Epithelial cell of esophagus (primary cell): ENCODE results near the gene ZNF511.

Experiments used
- DNase-seq: peaks from one replicate; pipeline ENCODE4 v3.0.0; 2010; ENCODE audit warnings: low read depth
- H3K4me3 ChIP-seq: 2 replicates; pipeline ENCODE4 v1.5.1; 2011; ENCODE audit warnings: mild to moderate bottlenecking, low read length, control low read depth
- TF ChIP-seq, protein P1 (sequence below): IDR thresholded peaks from 2 replicates; pipeline ENCODE4 v1.5.1; 2011; ENCODE audit warnings: low read depth, mild to moderate bottlenecking, low read length, control low read depth, inconsistent platforms; ENCODE audit not compliant: insufficient read depth; ENCODE audit errors: missing control alignments

ZNF511 gene, protein sequence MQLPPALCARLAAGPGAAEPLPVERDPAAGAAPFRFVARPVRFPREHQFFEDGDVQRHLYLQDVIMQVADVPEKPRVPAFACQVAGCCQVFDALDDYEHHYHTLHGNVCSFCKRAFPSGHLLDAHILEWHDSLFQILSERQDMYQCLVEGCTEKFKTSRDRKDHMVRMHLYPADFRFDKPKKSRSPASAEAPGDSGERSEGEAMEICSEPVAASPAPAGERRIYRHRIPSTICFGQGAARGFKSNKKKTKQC

DNA sequence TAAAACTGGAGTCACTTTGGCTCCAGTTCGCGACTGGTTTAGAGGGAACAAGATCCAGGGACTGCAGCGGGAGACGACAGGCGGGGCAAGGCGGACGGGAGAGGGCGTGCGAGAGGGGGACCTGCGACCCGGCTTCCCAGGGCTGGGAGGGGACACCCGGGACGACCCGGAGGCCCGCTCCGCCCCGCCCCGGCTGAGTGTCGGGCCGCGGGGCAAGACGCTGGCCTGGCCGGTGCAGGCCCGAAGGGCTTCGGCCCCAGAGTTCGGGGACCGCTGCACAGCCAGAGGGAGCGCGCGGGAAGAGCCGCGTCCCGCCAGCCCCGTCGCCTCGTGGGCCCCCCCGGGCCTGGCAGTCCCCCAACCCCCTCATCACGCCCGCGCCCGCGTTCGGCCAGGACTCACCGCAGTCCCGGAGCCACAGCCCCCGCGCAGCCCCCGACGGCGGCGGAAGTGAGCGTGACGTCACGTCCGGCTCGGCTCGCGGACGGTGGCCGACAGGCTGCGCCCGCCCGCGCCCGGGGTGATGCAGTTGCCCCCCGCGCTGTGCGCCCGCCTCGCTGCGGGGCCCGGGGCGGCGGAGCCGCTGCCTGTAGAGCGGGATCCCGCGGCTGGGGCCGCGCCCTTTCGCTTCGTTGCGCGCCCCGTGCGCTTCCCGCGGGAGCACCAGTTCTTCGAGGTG is at the start of gene ZNF511, which contains the start of gene TUBGCP2:
ZNF511 (plus strand) TSS at position 494 of the 679 bp plus-strand sequence; CDS start at position 524, 30 bp downstream.
TUBGCP2 (minus strand) TSS at position 452 of the 679 bp plus-strand sequence. CDS start 5,931 bp downstream, outside the sequence.
- DNase-seq: peak; percentile 83
- peak within 1 kb of the TSS; percentile 85 for H3K4me3 ChIP-seq
- TF ChIP-seq, protein P1, sequence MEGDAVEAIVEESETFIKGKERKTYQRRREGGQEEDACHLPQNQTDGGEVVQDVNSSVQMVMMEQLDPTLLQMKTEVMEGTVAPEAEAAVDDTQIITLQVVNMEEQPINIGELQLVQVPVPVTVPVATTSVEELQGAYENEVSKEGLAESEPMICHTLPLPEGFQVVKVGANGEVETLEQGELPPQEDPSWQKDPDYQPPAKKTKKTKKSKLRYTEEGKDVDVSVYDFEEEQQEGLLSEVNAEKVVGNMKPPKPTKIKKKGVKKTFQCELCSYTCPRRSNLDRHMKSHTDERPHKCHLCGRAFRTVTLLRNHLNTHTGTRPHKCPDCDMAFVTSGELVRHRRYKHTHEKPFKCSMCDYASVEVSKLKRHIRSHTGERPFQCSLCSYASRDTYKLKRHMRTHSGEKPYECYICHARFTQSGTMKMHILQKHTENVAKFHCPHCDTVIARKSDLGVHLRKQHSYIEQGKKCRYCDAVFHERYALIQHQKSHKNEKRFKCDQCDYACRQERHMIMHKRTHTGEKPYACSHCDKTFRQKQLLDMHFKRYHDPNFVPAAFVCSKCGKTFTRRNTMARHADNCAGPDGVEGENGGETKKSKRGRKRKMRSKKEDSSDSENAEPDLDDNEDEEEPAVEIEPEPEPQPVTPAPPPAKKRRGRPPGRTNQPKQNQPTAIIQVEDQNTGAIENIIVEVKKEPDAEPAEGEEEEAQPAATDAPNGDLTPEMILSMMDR: peak; percentile 31

GRCh38 chr10:133259602-133259989 is 49.1 kb upstream of the ZNF511 start:
- H3K4me3 ChIP-seq: no peak overlapping the region
- DNase-seq: no peak
- TF ChIP-seq, protein P1: no peak

DNA sequence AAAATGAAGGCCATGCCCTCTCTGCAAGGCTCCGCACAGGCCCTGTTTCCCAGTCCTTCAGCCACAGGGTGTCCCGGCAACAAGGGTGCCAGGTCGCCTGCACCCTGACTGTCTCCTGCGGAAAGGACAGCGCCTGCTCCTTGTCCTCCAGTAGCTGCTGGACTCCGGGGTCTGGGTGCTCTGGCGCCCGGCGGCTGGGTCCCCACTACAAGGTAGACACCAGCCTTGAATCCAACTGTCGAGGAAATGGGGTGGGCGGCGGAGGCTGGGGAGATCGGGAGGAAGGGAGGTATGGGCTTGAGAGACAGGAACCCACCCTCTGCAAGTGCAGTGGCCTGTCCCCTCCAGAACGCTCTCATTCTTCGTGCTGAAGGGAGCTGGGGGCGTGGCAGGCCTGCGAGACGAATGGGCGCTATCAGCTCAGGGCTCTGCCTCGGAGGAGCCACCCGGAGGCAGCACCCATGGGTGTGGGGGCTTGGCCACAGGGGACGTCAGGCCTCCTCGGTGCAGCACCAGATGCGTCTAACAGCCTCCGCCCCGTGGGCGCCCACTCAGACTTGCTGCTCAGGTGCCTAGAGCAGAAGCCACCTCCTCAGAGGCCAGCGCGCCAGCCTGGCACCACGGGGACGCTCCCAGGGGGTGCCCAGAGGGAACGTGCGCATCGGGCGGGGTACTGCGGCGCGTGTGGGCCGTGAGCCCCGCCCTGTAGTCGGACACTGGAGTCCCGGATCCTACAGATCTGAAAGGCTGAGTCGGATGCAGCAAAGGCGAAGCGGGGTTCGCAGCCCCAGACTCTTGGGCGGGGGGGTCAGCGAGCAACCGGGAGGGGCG is 47.6 kb upstream of the ZNF511 start:
- DNase-seq: no peak
- TF ChIP-seq, protein P1: no peak
- H3K4me3 ChIP-seq: peak overlapping the region; percentile 35

- TF ChIP-seq, protein P1: no peak
- peak; percentile 80 for DNase-seq
Observed at GRCh38 chr10:133261726-133262325, 46.9 kb upstream of the ZNF511 start.

DNA sequence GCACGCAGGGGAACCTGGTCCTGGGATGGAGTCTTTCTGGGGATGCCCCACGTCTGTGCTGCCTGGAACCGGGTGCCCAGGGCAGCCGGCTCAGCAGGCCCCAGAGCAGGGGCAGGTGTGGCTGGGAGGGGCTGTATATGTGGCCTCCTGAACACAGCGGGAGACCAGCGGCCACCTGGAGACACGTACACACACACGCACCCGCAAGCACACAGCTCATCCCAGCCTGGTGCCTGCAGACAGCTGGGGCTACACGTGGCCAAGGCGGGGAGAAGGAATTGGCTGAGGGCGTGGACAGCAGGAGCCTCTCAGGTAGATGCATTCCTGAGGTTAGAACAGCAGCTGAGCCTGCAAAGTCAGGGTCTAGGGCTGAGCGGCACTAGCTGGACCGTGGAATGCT is 46.0 kb upstream of the ZNF511 start:
- DNase-seq: peak; percentile 79
- TF ChIP-seq, protein P1: no peak
- no peak overlapping the region for H3K4me3 ChIP-seq

More at GRCh38 chr10:133261726-133262325, 46.9 kb upstream of the ZNF511 start:
- H3K4me3 ChIP-seq: peak overlapping the region; percentile 35

- H3K4me3 ChIP-seq: no peak overlapping the region
- TF ChIP-seq, protein P1: no peak
- DNase-seq: no peak
Observed at GRCh38 chr10:133263674-133264073, 45.0 kb upstream of the ZNF511 start.
